ENCODE data around the gene TBC1D32.
"Not testable (repeated sequence)": the region's sequence is repeated elsewhere in the genome, so short reads cannot be mapped to it uniquely, and the experiment has no call there.

The TBC1D32 gene

DNA sequence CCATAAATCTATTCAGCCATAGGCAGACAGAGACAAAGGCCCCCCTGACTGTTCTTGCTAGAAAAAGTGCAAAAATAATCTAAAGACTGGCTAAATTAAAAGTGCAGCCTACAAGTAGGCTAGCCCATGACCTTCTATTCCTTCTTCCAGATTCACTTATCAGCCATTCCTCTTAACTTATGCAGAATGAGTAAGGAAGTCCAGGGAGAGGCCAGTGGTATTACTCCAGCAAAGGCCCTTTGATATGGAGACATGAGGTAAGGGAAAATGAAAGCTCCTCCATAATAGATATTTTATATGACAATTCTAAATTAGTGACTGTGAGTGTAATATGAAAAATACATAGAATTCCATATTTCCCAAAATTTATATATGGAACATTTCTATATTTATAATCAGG is 199.4 kb downstream of the TBC1D32 start:
- DNase-seq (ENCODE audit: low read depth) = no peak

DNA sequence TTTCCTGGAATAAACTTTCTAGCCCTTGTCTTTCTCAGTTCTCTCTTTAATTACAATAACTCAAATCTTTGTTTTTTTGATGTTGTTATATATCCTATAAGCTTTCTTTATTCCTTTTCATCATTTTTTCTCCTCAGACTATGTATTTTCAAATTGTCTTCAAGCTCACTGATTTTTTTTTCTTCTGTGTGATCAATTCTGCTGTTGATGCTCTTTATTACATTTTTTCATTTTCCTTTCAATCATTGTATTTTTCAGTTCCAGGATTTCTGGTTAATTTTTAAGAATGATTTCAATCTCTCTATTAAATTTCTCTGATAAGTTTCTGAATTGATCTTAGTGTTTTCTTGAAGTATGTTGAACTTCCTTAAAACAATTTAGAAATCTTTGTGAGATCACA is 209.7 kb downstream of the TBC1D32 start:
- no peak for DNase-seq (ENCODE audit: low read depth)

DNA sequence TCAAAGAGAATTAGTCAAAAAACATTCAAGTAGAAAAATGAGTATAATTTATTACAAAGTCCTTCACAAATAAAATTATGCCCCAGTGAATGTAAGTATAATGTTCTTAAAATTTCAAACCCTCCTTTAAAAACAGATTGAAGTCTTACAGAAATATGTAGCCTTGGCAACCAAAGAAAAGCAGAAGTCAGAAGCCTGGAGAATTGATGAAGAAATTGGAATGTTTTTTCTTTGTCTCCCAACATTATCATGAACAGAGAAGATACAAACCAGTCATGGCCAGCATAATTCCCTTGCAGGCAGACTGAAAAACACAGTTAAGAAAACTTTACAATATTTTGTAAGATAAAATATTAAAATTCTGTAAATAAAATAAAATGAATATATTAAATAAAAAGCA is 221.9 kb downstream of the TBC1D32 start:
- no peak for DNase-seq (ENCODE audit: low read depth)

GRCh38 chr6:121110733-121111132 is 223.5 kb downstream of the TBC1D32 start:
- no peak for DNase-seq (ENCODE audit: low read depth)

- no peak for DNase-seq (ENCODE audit: low read depth)
These were observed 227.3 kb downstream of the TBC1D32 start for GRCh38 chr6:121106962-121107361.

GRCh38 chr6:121105461-121105860 is 228.8 kb downstream of the TBC1D32 start:
- DNase-seq (ENCODE audit: low read depth) = no peak

- peak; percentile 27 for DNase-seq (ENCODE audit: low read depth)
These were observed 240.4 kb downstream of the TBC1D32 start for GRCh38 chr6:121093928-121094327.

- DNase-seq (ENCODE audit: low read depth) = no peak
These were observed 243.8 kb downstream of the TBC1D32 start for GRCh38 chr6:121090492-121090891.

DNA sequence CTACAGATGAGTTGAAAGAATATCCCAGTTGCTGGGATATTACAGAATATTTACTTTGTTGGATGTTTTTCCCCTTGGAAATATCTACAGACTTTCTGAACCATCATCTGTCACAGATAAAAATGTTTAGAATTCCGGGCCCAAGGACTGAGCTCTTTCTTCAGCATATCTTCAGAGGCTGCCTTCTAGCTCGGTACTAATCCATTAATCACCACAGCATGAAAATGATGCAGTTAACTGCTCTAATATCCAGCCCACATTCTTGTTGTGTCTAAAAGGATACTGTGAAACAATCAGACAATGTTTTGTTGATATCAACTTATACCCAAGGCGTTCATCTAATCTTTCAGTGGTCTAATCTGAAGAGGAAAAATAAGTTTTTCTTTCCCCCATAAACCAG is 247.4 kb downstream of the TBC1D32 start:
- DNase-seq (ENCODE audit: low read depth) = no peak

- DNase-seq (ENCODE audit: low read depth) = no peak
These were observed 258.2 kb downstream of the TBC1D32 start for GRCh38 chr6:121076119-121076518.

DNA sequence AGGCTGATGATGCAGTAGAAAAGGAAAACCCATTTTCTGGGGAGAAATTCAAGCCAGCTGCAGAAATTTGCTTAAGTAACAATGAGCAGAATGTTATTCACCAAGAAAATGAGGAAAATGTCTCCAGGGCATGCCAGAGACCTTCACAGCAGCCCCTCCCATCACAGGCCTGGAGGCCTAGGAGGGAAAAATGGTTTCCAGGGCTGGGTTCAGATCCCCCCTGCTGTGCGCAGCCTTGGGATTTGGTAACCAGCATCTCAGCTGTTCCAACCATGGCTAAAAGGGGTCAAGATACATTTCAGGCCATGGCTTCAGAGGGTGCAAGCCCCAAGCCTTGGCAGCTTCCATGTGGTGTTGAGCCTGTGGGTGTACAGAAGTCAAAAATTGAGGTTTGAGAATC is 265.5 kb downstream of the TBC1D32 start:
- not testable (repeated sequence) for DNase-seq (ENCODE audit: low read depth)

DNA sequence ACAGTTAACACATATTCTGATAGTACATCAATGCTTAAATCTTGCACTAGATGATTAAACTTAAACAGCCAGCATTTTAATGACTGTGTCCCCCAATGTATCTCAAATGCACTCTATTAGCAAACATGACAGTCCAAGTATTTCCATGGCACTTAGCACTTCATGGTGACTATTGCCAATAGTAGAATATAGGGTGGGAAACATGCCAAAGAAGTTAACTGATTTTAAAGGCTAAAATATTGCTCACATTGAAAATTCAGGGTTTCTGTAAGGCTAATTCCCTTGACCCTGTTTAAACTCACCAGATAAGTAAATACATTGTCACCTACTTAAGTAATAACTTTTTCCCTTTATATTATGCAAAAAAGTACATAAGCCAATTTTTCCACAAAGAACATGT is 266.9 kb downstream of the TBC1D32 start:
- no peak for DNase-seq (ENCODE audit: low read depth)

GRCh38 chr6:121064345-121064744 is 269.9 kb downstream of the TBC1D32 start:
- no peak for DNase-seq (ENCODE audit: low read depth)

GRCh38 chr6:121055572-121056163 is 278.6 kb downstream of the TBC1D32 start:
- peak; percentile 6 for DNase-seq (ENCODE audit: low read depth)

GRCh38 chr6:121048593-121048992 is 285.7 kb downstream of the TBC1D32 start:
- DNase-seq (ENCODE audit: low read depth) = not testable (repeated sequence)

GRCh38 chr6:121044905-121045304 is 289.4 kb downstream of the TBC1D32 start:
- not testable (repeated sequence) for DNase-seq (ENCODE audit: low read depth)

DNA sequence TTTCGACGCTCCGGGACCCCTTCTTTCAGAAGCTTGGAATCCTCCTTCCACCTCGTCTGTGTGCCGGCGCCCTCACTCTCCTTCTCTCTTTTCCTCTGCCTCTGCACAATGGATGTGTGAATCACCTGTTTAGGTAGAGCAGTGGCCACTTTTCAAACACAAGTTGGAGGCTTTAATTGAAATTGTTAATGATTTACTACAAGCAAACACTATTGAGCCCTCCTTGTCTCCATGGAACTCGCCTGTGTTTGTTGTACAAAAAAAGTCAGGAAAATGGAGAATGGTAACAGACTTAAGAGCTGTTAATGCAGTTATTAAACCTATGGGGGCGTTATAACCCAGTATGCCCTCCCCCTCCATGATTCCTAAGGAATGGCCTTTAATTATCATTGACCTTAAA is 290.6 kb downstream of the TBC1D32 start:
- not testable (repeated sequence) for DNase-seq (ENCODE audit: low read depth)

GRCh38 chr6:121043211-121043610 is 291.1 kb downstream of the TBC1D32 start:
- not testable (repeated sequence) for DNase-seq (ENCODE audit: low read depth)

GRCh38 chr6:121042766-121043165 is 291.5 kb downstream of the TBC1D32 start:
- DNase-seq (ENCODE audit: low read depth) = no peak

DNA sequence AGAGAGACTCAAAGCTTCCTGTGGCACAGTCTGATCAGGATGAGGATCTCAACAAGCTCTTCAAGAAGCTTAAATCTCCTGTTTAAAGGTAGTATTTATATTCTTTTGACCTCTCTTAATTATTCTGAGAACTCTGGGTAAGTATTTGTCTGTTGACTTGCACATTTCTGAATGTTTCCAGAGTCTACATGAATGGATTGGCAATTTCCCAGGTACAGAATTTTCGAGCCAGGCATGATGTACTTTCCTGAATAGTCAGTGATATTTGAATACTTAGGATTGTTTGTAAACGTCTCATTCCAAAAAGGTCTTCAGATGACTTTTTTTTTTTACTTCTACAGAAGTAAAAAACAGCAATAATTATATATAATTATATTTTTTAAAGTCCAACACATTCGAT is 293.4 kb downstream of the TBC1D32 start:
- DNase-seq (ENCODE audit: low read depth) = no peak

- DNase-seq (ENCODE audit: low read depth) = no peak
These were observed 301.2 kb downstream of the TBC1D32 start for GRCh38 chr6:121033091-121033490.

GRCh38 chr6:121032268-121033006 is 301.8 kb downstream of the TBC1D32 start:
- no peak for DNase-seq (ENCODE audit: low read depth)

Data from non-pigmented ciliary epithelial cell (primary cell).